Stimulated activated effector memory CD8-positive, alpha-beta T cell treated with anti-CD3 and anti-CD28 coated beads, Interleukin-12 subunit alpha, Interleukin-12 subunit beta, amount 100 ng/mL, for 72 hours (primary cell): ENCODE results near the gene SHKBP1.
"Not testable (repeated sequence)": the region's sequence is repeated elsewhere in the genome, so short reads cannot be mapped to it uniquely, and the experiment has no call there.

ENCODE experiments used
- ATAC-seq: fragments of 150-1000 bp; cut with Tn5 transposase; 2 replicates; pipeline ENCODE4 v1.10.0; 2021
- DNase-seq, 2 donors: peaks; one replicate each; pipeline ENCODE4 v3.0.0; 2021 to 2022; ENCODE audit warnings: low spot score in 2 of 2
- H3K27ac Mint-ChIP-seq: one replicate; pipeline ENCODE4 v1.8.0; 2022; ENCODE audit warnings: mild to moderate bottlenecking, mixed read lengths
- H3K36me3 Mint-ChIP-seq: one replicate; pipeline ENCODE4 v1.8.0; 2022; ENCODE audit warnings: mild to moderate bottlenecking, mixed read lengths
- H3K4me1 Mint-ChIP-seq: one replicate; pipeline ENCODE4 v1.8.0; 2022; ENCODE audit warnings: mixed read lengths
- H3K4me3 Mint-ChIP-seq: one replicate; pipeline ENCODE4 v1.8.0; 2022; ENCODE audit warnings: mild to moderate bottlenecking, mixed read lengths
- H3K9me3 Mint-ChIP-seq: one replicate; pipeline ENCODE4 v1.8.0; 2022; ENCODE audit warnings: mixed read lengths

Gene SHKBP1

GRCh38 chr19:40549007-40549708, 27.5 kb upstream of the SHKBP1 start:
- Mint-ChIP-seq H3K4me3 (peak overlapping the region; percentile 32), H3K4me1 (peaks cover 20% of the 10 kb centered on the region), H3K36me3 (no peaks in the 10 kb centered on the region), H3K9me3 (no peaks in the 10 kb centered on the region), H3K27ac (no peak overlapping the region)
- ATAC-seq = peak; percentile 93
- DNase-seq = peak; percentile 63 to 80

- no peak for DNase-seq
- ATAC-seq = no peak
- peaks cover 25% of the 10 kb centered on the region for H3K4me1 Mint-ChIP-seq
- H3K9me3 Mint-ChIP-seq = no peaks in the 10 kb centered on the region
- no peak overlapping the region for H3K4me3 Mint-ChIP-seq
- H3K27ac Mint-ChIP-seq = no peak overlapping the region
- no peaks in the 10 kb centered on the region for H3K36me3 Mint-ChIP-seq
Measured at GRCh38 chr19:40550951-40551350, 25.7 kb upstream of the SHKBP1 start.

- Mint-ChIP-seq H3K4me1 (peaks cover 25% of the 10 kb centered on the region), H3K4me3 (no peak overlapping the region), H3K36me3 (no peaks in the 10 kb centered on the region), H3K27ac (no peak overlapping the region), H3K9me3 (no peaks in the 10 kb centered on the region)
- no peak for ATAC-seq
- no peak for DNase-seq
Measured at GRCh38 chr19:40552848-40553247, 23.8 kb upstream of the SHKBP1 start.

GRCh38 chr19:40553885-40554857, 22.5 kb upstream of the SHKBP1 start:
- DNase-seq (no peak), ATAC-seq (no peak)
- Mint-ChIP-seq H3K4me1 (peaks cover 19% of the 10 kb centered on the region), H3K36me3 (no peaks in the 10 kb centered on the region), H3K27ac (no peak overlapping the region), H3K4me3 (no peak overlapping the region), H3K9me3 (no peaks in the 10 kb centered on the region)

GRCh38 chr19:40555978-40556689, 20.5 kb upstream of the SHKBP1 start:
- no peak for ATAC-seq
- H3K9me3 Mint-ChIP-seq = no peaks in the 10 kb centered on the region
- H3K27ac Mint-ChIP-seq = no peak overlapping the region
- H3K4me1 Mint-ChIP-seq = peaks cover 12% of the 10 kb centered on the region
- no peak overlapping the region for H3K4me3 Mint-ChIP-seq
- DNase-seq = no peak
- H3K36me3 Mint-ChIP-seq = no peaks in the 10 kb centered on the region

GRCh38 chr19:40556953-40557530, 19.6 kb upstream of the SHKBP1 start:
- Mint-ChIP-seq H3K9me3 (no peaks in the 10 kb centered on the region), H3K36me3 (no peaks in the 10 kb centered on the region), H3K4me3 (no peak overlapping the region)

GRCh38 chr19:40559394-40559793, 17.3 kb upstream of the SHKBP1 start:
- H3K27ac Mint-ChIP-seq = no peak overlapping the region
- H3K36me3 Mint-ChIP-seq = no peaks in the 10 kb centered on the region
- no peak for DNase-seq
- H3K4me1 Mint-ChIP-seq = peaks cover 11% of the 10 kb centered on the region
- no peak for ATAC-seq
- no peak overlapping the region for H3K4me3 Mint-ChIP-seq
- H3K9me3 Mint-ChIP-seq = no peaks in the 10 kb centered on the region

More at GRCh38 chr19:40556953-40557530, 19.6 kb upstream of the SHKBP1 start:
- Mint-ChIP-seq H3K4me1 (peaks cover 16% of the 10 kb centered on the region), H3K27ac (no peak overlapping the region)
- ATAC-seq = no peak
- no peak for DNase-seq

- no peak for ATAC-seq
- peaks cover 5% of the 10 kb centered on the region for H3K4me1 Mint-ChIP-seq
- no peak overlapping the region for H3K4me3 Mint-ChIP-seq
Measured at GRCh38 chr19:40560092-40560507, 16.6 kb upstream of the SHKBP1 start.

GRCh38 chr19:40561947-40562346, 14.7 kb upstream of the SHKBP1 start:
- ATAC-seq = peak; percentile 37
- H3K9me3 Mint-ChIP-seq = no peaks in the 10 kb centered on the region

More at GRCh38 chr19:40560092-40560507, 16.6 kb upstream of the SHKBP1 start:
- DNase-seq = peak in 1 of 2 donors; percentile 45
- H3K27ac Mint-ChIP-seq = no peak overlapping the region
- H3K36me3 Mint-ChIP-seq = no peaks in the 10 kb centered on the region
- no peaks in the 10 kb centered on the region for H3K9me3 Mint-ChIP-seq

GRCh38 chr19:40564535-40564934, 12.1 kb upstream of the SHKBP1 start:
- not testable (repeated sequence) for H3K36me3 Mint-ChIP-seq, H3K9me3 Mint-ChIP-seq, H3K27ac Mint-ChIP-seq, DNase-seq, H3K4me1 Mint-ChIP-seq, ATAC-seq, H3K4me3 Mint-ChIP-seq

More at GRCh38 chr19:40561947-40562346, 14.7 kb upstream of the SHKBP1 start:
- Mint-ChIP-seq H3K4me3 (no peak overlapping the region), H3K27ac (no peak overlapping the region), H3K4me1 (peaks cover 5% of the 10 kb centered on the region), H3K36me3 (no peaks in the 10 kb centered on the region)
- DNase-seq = no peak

GRCh38 chr19:40565355-40565754, 11.3 kb upstream of the SHKBP1 start:
- peaks cover 15% of the 10 kb centered on the region for H3K4me1 Mint-ChIP-seq
- DNase-seq (no peak), ATAC-seq (no peak)
- peaks cover 3% of the 10 kb centered on the region for H3K36me3 Mint-ChIP-seq
- no peaks in the 10 kb centered on the region for H3K9me3 Mint-ChIP-seq
- no peak overlapping the region for H3K27ac Mint-ChIP-seq
- no peak overlapping the region for H3K4me3 Mint-ChIP-seq

GRCh38 chr19:40565910-40566495, 10.7 kb upstream of the SHKBP1 start:
- DNase-seq (no peak), ATAC-seq (no peak)
- Mint-ChIP-seq H3K4me3 (no peak overlapping the region), H3K27ac (no peak overlapping the region), H3K36me3 (peaks cover 7% of the 10 kb centered on the region), H3K9me3 (no peaks in the 10 kb centered on the region), H3K4me1 (peaks cover 22% of the 10 kb centered on the region)

GRCh38 chr19:40567040-40567749, 9.5 kb upstream of the SHKBP1 start:
- Mint-ChIP-seq H3K4me3 (peak overlapping the region; percentile 7), H3K36me3 (peaks cover 7% of the 10 kb centered on the region), H3K4me1 (peaks cover 19% of the 10 kb centered on the region), H3K9me3 (no peaks in the 10 kb centered on the region), H3K27ac (no peak overlapping the region)
- ATAC-seq (no peak), DNase-seq (no peak)
